MCF 10A (cell line): Measurements from ENCODE around the gene NPAS1. TPM values are rescaled to one million over a fixed set of nuclear protein-coding genes. Genes with fewer than 3 reads are reported as not detected.
A peak's percentile ranks its signal among the peaks of the same experiment; 100 is the strongest.
"Not testable (repeated sequence)": the region's sequence is repeated elsewhere in the genome, so short reads cannot be mapped to it uniquely, and the experiment has no call there.

Experiments
- BruUV-seq: library from RNA; stranded (reverse); fragments of 400-500 nt; replicated peaks from 2 replicates; lab custom pipeline; 2021; lab: Mats Ljungman, UMichigan
- CTCF ChIA-PET: fragments of 300-600 bp; sonication (Branson Sonifier 250); formaldehyde crosslinking; extraction: SDS; loops from one replicate; lab custom pipeline; 2021; ENCODE audit warnings: antibody characterized with exemption, inconsistent platforms; lab: Yijun Ruan, JAX
- POLR2A ChIA-PET: fragments of 300-600, 350-650 bp; sonication (Branson Sonifier 250); formaldehyde crosslinking; extraction: SDS; loops from one replicate; lab custom pipeline; 2020; ENCODE audit warnings: antibody characterized with exemption, inconsistent platforms; lab: Yijun Ruan, JAX
- DNase-seq: peaks from one replicate; pipeline ENCODE4 v3.0.0-alpha.2; 2018; ENCODE audit not compliant: unreplicated experiment
- H3K27ac Mint-ChIP-seq: one replicate; pipeline ENCODE4 v1.8.0; 2022; ENCODE audit warnings: mild to moderate bottlenecking, low read depth, mixed read lengths; ENCODE audit not compliant: unreplicated experiment
- H3K27me3 Mint-ChIP-seq: one replicate; pipeline ENCODE4 v1.8.0; 2022; ENCODE audit warnings: mixed read lengths; ENCODE audit not compliant: insufficient read depth, unreplicated experiment
- H3K36me3 Mint-ChIP-seq: one replicate; pipeline ENCODE4 v1.8.0; 2022; ENCODE audit warnings: mild to moderate bottlenecking, moderate library complexity, mixed read lengths; ENCODE audit not compliant: insufficient read depth, unreplicated experiment
- H3K4me1 Mint-ChIP-seq: one replicate; pipeline ENCODE4 v1.8.0; 2022; ENCODE audit warnings: mixed read lengths; ENCODE audit not compliant: insufficient read depth, unreplicated experiment
- H3K4me3 Mint-ChIP-seq: one replicate; pipeline ENCODE4 v1.8.0; 2022; ENCODE audit warnings: mild to moderate bottlenecking, moderate library complexity, mixed read lengths; ENCODE audit not compliant: unreplicated experiment
- H3K9me3 Mint-ChIP-seq: one replicate; pipeline ENCODE4 v1.8.0; 2022; ENCODE audit warnings: mixed read lengths; ENCODE audit not compliant: unreplicated experiment
- intact Hi-C: fragments of 100-400 bp; cut with micrococcal nuclease; formaldehyde crosslinking; loops from 2 replicates; pipeline ENCODE4 v1.14.1; 2022
- total RNA-seq: library from RNA; stranded (reverse); gene quantifications from 2 replicates; pipeline ENCODE4 v1.2.3, GENCODE V29; 2022
- TF ChIP-seq, protein P1 (sequence below): fragments of 200-600 bp; IDR thresholded peaks from one replicate; pipeline ENCODE4 v1.8.0; 2022; ENCODE audit warnings: antibody characterized with exemption, mild to moderate bottlenecking; ENCODE audit not compliant: unreplicated experiment

Gene NPAS1
- total RNA-seq, 1 experiment from 2014 or later, result 0.68 TPM

- CTCF ChIA-PET, result no interaction called here
- BruUV-seq, result no TSS peak
- Mint-ChIP-seq H3K9me3 (peaks cover 7% of the 10 kb centered on the region), H3K4me3 (no peak overlapping the region), H3K36me3 (peaks cover 22% of the 10 kb centered on the region), H3K27me3 (no peaks in the 10 kb centered on the region), H3K27ac (no peak overlapping the region), H3K4me1 (no peaks in the 10 kb centered on the region)
- intact Hi-C loops, result no loop called here
- POLR2A ChIA-PET, result interaction anchor here (0.6 kb wide), 1 partner anchor 12 kb away, joined by 3 read pairs; no protein-coding TSS in a partner anchor
- TF ChIP-seq, protein P1, sequence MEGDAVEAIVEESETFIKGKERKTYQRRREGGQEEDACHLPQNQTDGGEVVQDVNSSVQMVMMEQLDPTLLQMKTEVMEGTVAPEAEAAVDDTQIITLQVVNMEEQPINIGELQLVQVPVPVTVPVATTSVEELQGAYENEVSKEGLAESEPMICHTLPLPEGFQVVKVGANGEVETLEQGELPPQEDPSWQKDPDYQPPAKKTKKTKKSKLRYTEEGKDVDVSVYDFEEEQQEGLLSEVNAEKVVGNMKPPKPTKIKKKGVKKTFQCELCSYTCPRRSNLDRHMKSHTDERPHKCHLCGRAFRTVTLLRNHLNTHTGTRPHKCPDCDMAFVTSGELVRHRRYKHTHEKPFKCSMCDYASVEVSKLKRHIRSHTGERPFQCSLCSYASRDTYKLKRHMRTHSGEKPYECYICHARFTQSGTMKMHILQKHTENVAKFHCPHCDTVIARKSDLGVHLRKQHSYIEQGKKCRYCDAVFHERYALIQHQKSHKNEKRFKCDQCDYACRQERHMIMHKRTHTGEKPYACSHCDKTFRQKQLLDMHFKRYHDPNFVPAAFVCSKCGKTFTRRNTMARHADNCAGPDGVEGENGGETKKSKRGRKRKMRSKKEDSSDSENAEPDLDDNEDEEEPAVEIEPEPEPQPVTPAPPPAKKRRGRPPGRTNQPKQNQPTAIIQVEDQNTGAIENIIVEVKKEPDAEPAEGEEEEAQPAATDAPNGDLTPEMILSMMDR, result no peak
- peak; percentile 27 for DNase-seq
Observed at GRCh38 chr19:47005873-47006272, 13.8 kb upstream of the NPAS1 start.

- ChIA-PET CTCF (interaction anchor here (0.7 to 1.3 kb wide), 2 partner anchors 119 to 229 kb away, joined by 3 read pairs; no protein-coding TSS in a partner anchor), POLR2A (no interaction called here)
- H3K4me1 Mint-ChIP-seq, result no peaks in the 10 kb centered on the region
- peak overlapping the region; percentile 84 for H3K27ac Mint-ChIP-seq
- DNase-seq, result no peak
- H3K9me3 Mint-ChIP-seq, result peaks cover 7% of the 10 kb centered on the region
- no peak overlapping the region for H3K4me3 Mint-ChIP-seq
- intact Hi-C loops, result no loop called here
- H3K36me3 Mint-ChIP-seq, result peaks cover 16% of the 10 kb centered on the region
- H3K27me3 Mint-ChIP-seq, result no peaks in the 10 kb centered on the region
- BruUV-seq, result no TSS peak
- TF ChIP-seq, protein P1, result no peak
Observed at GRCh38 chr19:47006496-47006895, 13.1 kb upstream of the NPAS1 start.

DNA sequence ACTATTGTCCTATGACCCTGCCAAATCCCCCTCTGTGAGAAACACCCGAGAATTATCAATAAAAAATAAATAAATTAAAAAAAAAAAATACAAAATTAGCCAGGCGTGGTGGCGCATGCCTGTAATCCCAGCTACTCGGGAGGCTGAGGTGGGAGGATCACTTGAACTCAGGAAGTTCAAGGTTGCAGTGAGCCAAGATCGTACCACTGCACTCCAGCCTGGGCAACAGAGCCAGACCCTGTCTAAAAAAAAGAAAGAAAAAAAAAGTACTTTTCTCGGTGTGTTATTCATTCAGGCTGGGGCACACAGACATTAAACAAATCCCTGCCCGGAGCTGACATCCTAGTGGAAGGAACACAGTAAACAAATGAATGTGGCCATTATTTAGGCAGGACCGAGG lies 9.1 kb upstream of the NPAS1 start:
- H3K9me3 Mint-ChIP-seq, CTCF ChIA-PET, H3K27ac Mint-ChIP-seq, BruUV-seq, H3K36me3 Mint-ChIP-seq, H3K4me3 Mint-ChIP-seq, H3K27me3 Mint-ChIP-seq, DNase-seq, POLR2A ChIA-PET: not testable (repeated sequence)
- H3K4me1 Mint-ChIP-seq, result peaks cover 12% of the 10 kb centered on the region
- intact Hi-C loops, result loop anchor here (5.0 to 10.0 kb wide), 2 partner anchors 67 to 234 kb away; no protein-coding TSS in a partner anchor

DNA sequence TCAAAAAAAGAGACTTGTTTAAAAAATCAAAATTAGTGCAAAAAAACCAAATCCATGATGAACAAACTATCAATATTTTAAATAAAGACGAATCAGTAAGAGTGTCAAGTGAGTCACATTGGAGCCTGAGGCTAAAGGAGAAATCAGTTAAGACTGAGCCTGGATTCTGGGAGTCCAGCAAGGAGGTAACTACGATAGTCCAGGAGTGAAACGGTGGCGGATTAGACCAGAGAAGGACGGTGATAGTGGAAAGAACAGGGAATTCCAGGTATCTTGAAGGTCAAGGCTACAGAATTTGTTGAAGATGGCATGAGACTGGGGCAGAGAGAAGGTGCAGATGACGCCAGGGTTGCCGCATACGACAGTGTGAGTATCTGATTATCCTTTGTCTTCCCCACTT lies 7.0 kb upstream of the NPAS1 start:
- TF ChIP-seq, protein P1, result no peak
- Mint-ChIP-seq H3K4me3 (peak overlapping the region; percentile 45), H3K4me1 (peaks cover 12% of the 10 kb centered on the region), H3K9me3 (no peaks in the 10 kb centered on the region), H3K36me3 (peaks cover 5% of the 10 kb centered on the region), H3K27ac (no peak overlapping the region), H3K27me3 (no peaks in the 10 kb centered on the region)
- ChIA-PET POLR2A (interaction anchor here (0.7 to 2.9 kb wide), 18 partner anchors 11 to 232 kb away, joined by 3 to 17 read pairs (median 3); partner anchors contain the start of genes SAE1, SLC1A5 and ZC3H4), CTCF (interaction anchor here (0.6 to 3.5 kb wide), 41 partner anchors 10 to 1833 kb away, joined by 3 to 31 read pairs (median 5); partner anchors contain the start of genes SAE1 and ZC3H4)
- DNase-seq, result no peak
- intact Hi-C loops, result loop anchor here (1.0 to 10.0 kb wide), 4 partner anchors 23 to 232 kb away; no protein-coding TSS in a partner anchor
- no TSS peak for BruUV-seq
